HCT116 (cell line): ENCODE data around the gene DCBLD2. TPM values are rescaled to one million over a fixed set of nuclear protein-coding genes. Genes with fewer than 3 reads are reported as not detected.

Source experiments
- ATAC-seq: fragments of 200-7000 bp; cut with Tn5 transposase; 2 replicates; pipeline ENCODE4 v1.9.1; 2020; ENCODE audit warnings: mild to moderate bottlenecking, moderate library complexity
- BruUV-seq: library from RNA; stranded (reverse); fragments of 400-500 nt; replicated peaks from 2 replicates; lab custom pipeline; 2021; lab: Mats Ljungman, UMichigan
- CTCF ChIA-PET: fragments of 300-600 bp; sonication (Branson Sonifier 250); formaldehyde crosslinking; loops from one replicate; lab custom pipeline; 2021; ENCODE audit warnings: antibody characterized with exemption; lab: Charles Lee
- POLR2A ChIA-PET: fragments of 300-600, 350-600 bp; sonication (Branson Sonifier 250); formaldehyde crosslinking; loops from one replicate; lab custom pipeline; 2021; ENCODE audit warnings: antibody characterized with exemption; lab: Charles Lee
- RAD21 ChIA-PET, 2 experiments: fragments of 300-600 bp; sonication (Branson Sonifier 250); formaldehyde crosslinking; loops; one replicate each; lab custom pipeline; 2023; ENCODE audit warnings: low total read pairs in 2 of 2; ENCODE audit not compliant: uncharacterized antibody in 2 of 2, unreplicated experiment in 2 of 2, low non-redundant PET in 1 of 2; lab: Charles Lee
- DNase-seq: peaks from one replicate; pipeline ENCODE4 v3.0.0-alpha.2; 2010; ENCODE audit warnings: low read depth, low spot score
- H2AFZ ChIP-seq: fragments of 200-600 bp; shearing (Covaris generic), sonication (generic); 2 replicates; pipeline ENCODE4 v1.6.1; 2017; ENCODE audit warnings: low read depth, mixed run types, mixed read lengths, antibody characterized with exemption, low read length; ENCODE audit not compliant: poor library complexity, severe bottlenecking
- H3K27ac ChIP-seq: 2 replicates; pipeline ENCODE4 v1.5.1; 2012; ENCODE audit warnings: low read depth, low read length
- H3K27me3 ChIP-seq: fragments of 200-600 bp; sonication (generic); 2 replicates; pipeline ENCODE4 v1.6.1; 2016; ENCODE audit warnings: mixed run types, low read length, mixed read lengths; ENCODE audit not compliant: insufficient read depth
- H3K36me3 ChIP-seq, 2 experiments: fragments of 200-500 bp in 1 of 2; fragments of 200-600 bp in 1 of 2; sonication (Bioruptor generic) in 1 of 2; sonication (generic) in 1 of 2; 2 replicates each; pipeline versions ENCODE4 v1.5.1 to v1.6.1; 2014 to 2016; ENCODE audit warnings: low read length in 2 of 2, inconsistent platforms in 1 of 2, mixed read lengths in 1 of 2, mixed run types in 1 of 2; ENCODE audit not compliant: insufficient read depth in 2 of 2, control insufficient read depth in 1 of 2
- H3K4me1 ChIP-seq, 2 experiments: fragments of 200-600 bp in 1 of 2; sonication (generic) in 1 of 2; 2 replicates each; pipeline versions ENCODE4 v1.5.1 to v1.6.1; 2012 to 2017; ENCODE audit warnings: low read length in 2 of 2, inconsistent platforms in 1 of 2, mild to moderate bottlenecking in 1 of 2, mixed read lengths in 1 of 2, mixed run types in 1 of 2, moderate library complexity in 1 of 2; ENCODE audit not compliant: insufficient read depth in 2 of 2, control insufficient read depth in 1 of 2
- H3K4me2 ChIP-seq: fragments of 200-600 bp; sonication (generic); 2 replicates; pipeline ENCODE4 v1.6.1; 2017; ENCODE audit warnings: mixed run types, low read length, mixed read lengths
- H3K4me3 ChIP-seq, 2 experiments: fragments of 200-600 bp in 1 of 2; sonication (generic) in 1 of 2; replicated peaks in 1 of 2; 2 replicates each; pipeline ENCODE4 v1.5.1; 2011 to 2016; ENCODE audit warnings: low read length in 2 of 2, control low read depth in 1 of 2, low read depth in 1 of 2, mild to moderate bottlenecking in 1 of 2, mixed read lengths in 1 of 2, mixed run types in 1 of 2
- H3K79me2 ChIP-seq: fragments of 200-600 bp; sonication (generic); 2 replicates; pipeline ENCODE4 v1.6.1; 2017; ENCODE audit warnings: mild to moderate bottlenecking, mixed run types, low read length, moderate library complexity, mixed read lengths; ENCODE audit not compliant: insufficient read depth
- H3K9ac ChIP-seq: fragments of 200-600 bp; sonication (generic); 2 replicates; pipeline ENCODE4 v1.6.1; 2016; ENCODE audit warnings: low read length, mixed read lengths
- H3K9me2 ChIP-seq: fragments of 200-600 bp; sonication (generic), shearing (Covaris generic); 2 replicates; pipeline ENCODE4 v1.6.1; 2017; ENCODE audit warnings: mixed run types, mild to moderate bottlenecking, moderate library complexity; ENCODE audit not compliant: insufficient read depth
- H3K9me3 ChIP-seq, 2 experiments: fragments of 200-500 bp in 1 of 2; fragments of 200-600 bp in 1 of 2; sonication (Bioruptor generic) in 1 of 2; sonication (generic) in 1 of 2; 2 replicates each; pipeline ENCODE4 v1.6.1; 2014 to 2017; ENCODE audit warnings: low read length in 2 of 2, mixed read lengths in 2 of 2, inconsistent platforms in 1 of 2, low read depth in 1 of 2, mild to moderate bottlenecking in 1 of 2, mixed run types in 1 of 2, moderate library complexity in 1 of 2; ENCODE audit not compliant: control insufficient read depth in 1 of 2, insufficient read depth in 1 of 2
- H4K20me1 ChIP-seq: fragments of 200-600 bp; sonication (generic), shearing (Covaris generic); 2 replicates; pipeline ENCODE4 v1.6.1; 2017; ENCODE audit warnings: mixed run types, mild to moderate bottlenecking, moderate library complexity; ENCODE audit not compliant: insufficient read depth
- CTCF ChIP-seq, 3 experiments: fragments of 200-600 bp in 1 of 3; sonication (generic) in 1 of 3; IDR thresholded peaks in 2 of 3; conservative IDR thresholded peaks in 1 of 3; 2 replicates each; pipeline ENCODE4 v1.5.1; 2012 to 2017; ENCODE audit warnings: low read depth in 2 of 3, low read length in 2 of 3, antibody characterized with exemption in 1 of 3, borderline replicate concordance in 1 of 3, control low read depth in 1 of 3, mild to moderate bottlenecking in 1 of 3, mixed read lengths in 1 of 3, mixed run types in 1 of 3, moderate library complexity in 1 of 3; ENCODE audit not compliant: insufficient read depth in 1 of 3
- ELF1 ChIP-seq: IDR thresholded peaks from 2 replicates; pipeline ENCODE4 v1.6.1; 2012; ENCODE audit warnings: low read depth, borderline replicate concordance
- MAX ChIP-seq: IDR thresholded peaks from 2 replicates; pipeline ENCODE4 v1.6.1; 2012
- POLR2AphosphoS5 ChIP-seq: IDR thresholded peaks from 2 replicates; pipeline ENCODE4 v1.6.1; 2011; ENCODE audit warnings: mild to moderate bottlenecking, low read depth, low read length, moderate library complexity
- RAD21 ChIP-seq: IDR thresholded peaks from 2 replicates; pipeline ENCODE4 v1.6.1; 2012; ENCODE audit warnings: low read depth, mild to moderate bottlenecking
- YY1 ChIP-seq: IDR thresholded peaks from 2 replicates; pipeline ENCODE4 v1.6.1; 2011; ENCODE audit warnings: low read length, low read depth, moderate library complexity, mild to moderate bottlenecking; ENCODE audit not compliant: insufficient replicate concordance; ENCODE audit errors: extremely low read depth
- ZBTB33 ChIP-seq: IDR thresholded peaks from 2 replicates; pipeline ENCODE4 v1.6.1; 2011; ENCODE audit warnings: mild to moderate bottlenecking, low read length, moderate library complexity; ENCODE audit not compliant: insufficient replicate concordance; ENCODE audit errors: extremely low read depth
- ZNF274 ChIP-seq: fragments of 200-500 bp; sonication (Bioruptor generic); IDR thresholded peaks from 2 replicates; pipeline ENCODE4 v1.6.1; 2014; ENCODE audit warnings: mild to moderate bottlenecking, low read depth, low read length, inconsistent platforms
- intact Hi-C: fragments of 100-400 bp; cut with micrococcal nuclease; formaldehyde crosslinking; loops from 2 replicates; pipeline ENCODE4 v1.10.0; 2022
- total RNA-seq: library from RNA; stranded (reverse); gene quantifications from one replicate; pipeline ENCODE4 v1.2.1, GENCODE V29; 2021; ENCODE audit not compliant: unreplicated experiment

The DCBLD2 gene
- total RNA-seq, 1 experiment from 2014 or later = 532 TPM

- no peak for TF ChIP-seq ZBTB33
- no peak for TF ChIP-seq ZNF274
- no peak for TF ChIP-seq YY1
These were observed 80.4 kb downstream of the DCBLD2 start (continued) for GRCh38 chr3:98821063-98821462.

- ChIA-PET RAD21 (interaction anchor here (0.7 to 1.0 kb wide), 3 partner anchors 177 to 246 kb away, joined by 3 to 4 read pairs (median 3); no protein-coding TSS in a partner anchor), POLR2A (interaction anchor here (0.9 to 1.7 kb wide), 2 partner anchors 224 to 244 kb away, joined by 3 to 5 read pairs; partner anchors contain the start of gene CPOX), CTCF (interaction anchor here (0.5 to 10.1 kb wide), 22 partner anchors 10 to 936 kb away, joined by 3 to 130 read pairs (median 4); partner anchors contain the start of gene CPOX)
- H3K9me2 ChIP-seq = no peaks in the 10 kb centered on the region
- BruUV-seq = no TSS peak
- peaks cover 0 to 12% of the 10 kb centered on the region in 2 experiments; a peak in 2 of 4 replicates for H3K4me1 ChIP-seq
- H3K27me3 ChIP-seq = no peaks in the 10 kb centered on the region
- TF ChIP-seq RAD21 (peak; percentile 79), POLR2AphosphoS5 (peak; percentile 34; the same call in 1 of the 2 replicates), MAX (no peak), CTCF (IDR thresholded peaks at IDR 0.05 in 2 of 3, conservative IDR thresholded peaks at IDR 0.05 in 1 of 3; ENCODE audit: borderline replicate concordance in 1 of 3, insufficient read depth in 1 of 3, low read depth in 2 of 3, low read length in 2 of 3) (peak; percentile 54 to 87 (median 59); a peak in 5 of 6 replicates), ELF1 (no peak), ZBTB33 (no peak)
- H3K4me2 ChIP-seq = no peak overlapping the region
- intact Hi-C loops = loop anchor here (2.0 to 10.0 kb wide), 5 partner anchors 177 to 935 kb away; partner anchors contain the start of gene GABRR3
- H3K27ac ChIP-seq = no peak overlapping the region
- peaks cover 84% of the 10 kb centered on the region for H3K79me2 ChIP-seq
- H2AFZ ChIP-seq = no peak overlapping the region
- H3K9me3 ChIP-seq = no peaks in the 10 kb centered on the region
- DNase-seq (no peak), ATAC-seq (peak; percentile 80)
- H3K4me3 ChIP-seq = no peak overlapping the region
- no peak overlapping the region for H3K9ac ChIP-seq
- peaks cover 60 to 76% of the 10 kb centered on the region in 2 experiments for H3K36me3 ChIP-seq
- H4K20me1 ChIP-seq = peaks cover 14% of the 10 kb centered on the region
These were observed 83.9 kb downstream of the DCBLD2 start for GRCh38 chr3:98817547-98818041.
